ENCODE measurements around the gene FGD5. TPM values are rescaled to one million over a fixed set of nuclear protein-coding genes. Genes with fewer than 3 reads are reported as not detected.

Gene FGD5
- total and polyA plus RNA-seq, 2 experiments from 2014 or later: 0.59 to 1.1 TPM

GRCh38 chr3:14874784-14875183 lies 56.0 kb downstream of the FGD5 start:
- H3K9me3 ChIP-seq (ENCODE audit: low read depth): no peaks in the 10 kb centered on the region
- no peak for DNase-seq (ENCODE audit: low read depth in 1 of 2, low spot score in 1 of 2)

GRCh38 chr3:14875411-14876175 lies 56.8 kb downstream of the FGD5 start:
- Histone ChIP-seq H3K4me1 (ENCODE audit: low read depth) (no peaks in the 10 kb centered on the region), H3K9me3 (ENCODE audit: low read depth) (no peaks in the 10 kb centered on the region), H3K27me3 (no peaks in the 10 kb centered on the region), H3K36me3 (no peaks in the 10 kb centered on the region), H3K4me3 (no peak overlapping the region), H3K27ac (no peak overlapping the region)
- no peak for DNase-seq (ENCODE audit: low read depth in 1 of 2, low spot score in 1 of 2)
- TF ChIP-seq CTCF (IDR thresholded peaks at IDR 0.05; ENCODE audit: low read depth, low read length): no peak

More at GRCh38 chr3:14874784-14875183, 56.0 kb downstream of the FGD5 start:
- no peaks in the 10 kb centered on the region for H3K36me3 ChIP-seq
- no peaks in the 10 kb centered on the region for H3K4me1 ChIP-seq (ENCODE audit: low read depth)
- H3K27me3 ChIP-seq: no peaks in the 10 kb centered on the region
- H3K4me3 ChIP-seq: no peak overlapping the region
- no peak overlapping the region for H3K27ac ChIP-seq
- TF ChIP-seq CTCF (IDR thresholded peaks at IDR 0.05; ENCODE audit: low read depth, low read length): no peak

GRCh38 chr3:14876921-14877333 lies 58.2 kb downstream of the FGD5 start:
- Histone ChIP-seq H3K4me3 (no peak overlapping the region), H3K27ac (no peak overlapping the region), H3K36me3 (no peaks in the 10 kb centered on the region), H3K4me1 (ENCODE audit: low read depth) (no peaks in the 10 kb centered on the region), H3K27me3 (no peaks in the 10 kb centered on the region), H3K9me3 (ENCODE audit: low read depth) (no peaks in the 10 kb centered on the region)
- DNase-seq (ENCODE audit: low read depth in 1 of 2, low spot score in 1 of 2): peak in 1 of 2 donors; percentile 24
- no peak for TF ChIP-seq CTCF (IDR thresholded peaks at IDR 0.05; ENCODE audit: low read depth, low read length)

- H3K27me3 ChIP-seq: no peaks in the 10 kb centered on the region
- DNase-seq (ENCODE audit: low read depth in 1 of 2, low spot score in 1 of 2): no peak
- no peak overlapping the region for H3K4me3 ChIP-seq
- H3K36me3 ChIP-seq: no peaks in the 10 kb centered on the region
- no peak overlapping the region for H3K27ac ChIP-seq
- no peaks in the 10 kb centered on the region for H3K9me3 ChIP-seq (ENCODE audit: low read depth)
- TF ChIP-seq CTCF (IDR thresholded peaks at IDR 0.05; ENCODE audit: low read depth, low read length): no peak
- no peaks in the 10 kb centered on the region for H3K4me1 ChIP-seq (ENCODE audit: low read depth)
Observed at GRCh38 chr3:14877469-14877868, 58.7 kb downstream of the FGD5 start.

GRCh38 chr3:14879211-14879874 lies 60.6 kb downstream of the FGD5 start:
- Histone ChIP-seq H3K27me3 (no peaks in the 10 kb centered on the region), H3K4me1 (ENCODE audit: low read depth) (no peaks in the 10 kb centered on the region), H3K9me3 (ENCODE audit: low read depth) (no peaks in the 10 kb centered on the region), H3K4me3 (no peak overlapping the region), H3K27ac (no peak overlapping the region), H3K36me3 (no peaks in the 10 kb centered on the region)
- no peak for TF ChIP-seq CTCF (IDR thresholded peaks at IDR 0.05; ENCODE audit: low read depth, low read length)
- DNase-seq (ENCODE audit: low read depth in 1 of 2, low spot score in 1 of 2): no peak
